Right atrium auricular region (tissue), 2 donors: ENCODE measurements around the gene RNU6-1. TPM values are rescaled to one million over a fixed set of nuclear protein-coding genes. Genes with fewer than 3 reads are reported as not detected.

Source experiments
- DNase-seq: peaks from one replicate; pipeline ENCODE4 v3.0.0-alpha.2; 2019; ENCODE audit warnings: low spot score
- H3K27ac ChIP-seq, 2 donors: fragments of 200-600 bp; sonication (generic); 1 replicate in 1 of 2; 2 replicates in 1 of 2; pipeline ENCODE4 v1.5.1; 2016 to 2019
- H3K27me3 ChIP-seq, 2 donors: fragments of 200-600 bp; sonication (generic); one replicate each; pipeline versions ENCODE4 v1.5.1 to v1.6.0; 2017 to 2019
- H3K36me3 ChIP-seq: fragments of 200-600 bp; sonication (generic); one replicate; pipeline ENCODE4 v1.5.1; 2016
- H3K4me1 ChIP-seq, 2 donors: fragments of 200-600 bp; sonication (generic); one replicate each; pipeline versions ENCODE4 v1.5.1 to v1.6.0; 2017 to 2019
- H3K4me3 ChIP-seq, 2 donors: fragments of 200-600 bp; sonication (generic); 1 replicate in 1 of 2; 2 replicates in 1 of 2; pipeline ENCODE4 v1.5.1; 2017 to 2019; ENCODE audit warnings: mild to moderate bottlenecking in 1 of 2, moderate library complexity in 1 of 2
- H3K9me3 ChIP-seq, 2 donors: fragments of 200-600 bp; sonication (generic); one replicate each; pipeline ENCODE4 v1.5.1; 2019
- total RNA-seq, 2 donors: library from RNA; depleted of rRNA; stranded (reverse); fragments of >200 nt; gene quantifications; one replicate each; pipeline ENCODE4 v1.1.0, GENCODE V29; 2016
- TF ChIP-seq, protein P1 (sequence below), 2 donors: fragments of 200-600 bp; sonication (generic); IDR thresholded peaks; one replicate each; pipeline ENCODE4 v1.5.1; 2019; ENCODE audit warnings: antibody characterized with exemption in 2 of 2

The RNU6-1 gene
- total RNA-seq, 2 donors from 2014 or later: not detected

DNA sequence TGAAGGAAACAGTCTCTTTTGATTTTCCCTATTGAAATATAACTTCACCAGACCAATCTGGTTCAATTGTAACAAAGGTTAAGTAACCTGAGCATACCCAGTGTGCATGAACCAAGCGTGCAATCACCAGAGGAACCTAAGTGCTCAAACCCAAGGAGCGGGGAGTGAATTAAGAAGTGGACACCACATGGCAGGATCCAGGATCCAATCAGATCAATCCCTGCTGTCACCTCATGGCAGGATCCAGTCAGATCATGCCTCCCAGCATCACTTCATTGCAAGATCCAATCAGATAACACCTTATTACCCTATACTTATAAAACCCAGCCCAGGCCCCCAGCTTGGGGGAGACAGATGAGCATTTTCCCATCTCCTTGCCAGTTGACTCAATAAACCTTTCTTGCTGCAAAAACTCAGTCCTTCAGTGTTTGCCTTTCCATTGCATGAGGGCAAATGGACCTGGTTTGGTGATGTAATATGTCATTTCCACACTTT is 38.9 kb upstream of the RNU6-1 start:
- TF ChIP-seq, protein P1, sequence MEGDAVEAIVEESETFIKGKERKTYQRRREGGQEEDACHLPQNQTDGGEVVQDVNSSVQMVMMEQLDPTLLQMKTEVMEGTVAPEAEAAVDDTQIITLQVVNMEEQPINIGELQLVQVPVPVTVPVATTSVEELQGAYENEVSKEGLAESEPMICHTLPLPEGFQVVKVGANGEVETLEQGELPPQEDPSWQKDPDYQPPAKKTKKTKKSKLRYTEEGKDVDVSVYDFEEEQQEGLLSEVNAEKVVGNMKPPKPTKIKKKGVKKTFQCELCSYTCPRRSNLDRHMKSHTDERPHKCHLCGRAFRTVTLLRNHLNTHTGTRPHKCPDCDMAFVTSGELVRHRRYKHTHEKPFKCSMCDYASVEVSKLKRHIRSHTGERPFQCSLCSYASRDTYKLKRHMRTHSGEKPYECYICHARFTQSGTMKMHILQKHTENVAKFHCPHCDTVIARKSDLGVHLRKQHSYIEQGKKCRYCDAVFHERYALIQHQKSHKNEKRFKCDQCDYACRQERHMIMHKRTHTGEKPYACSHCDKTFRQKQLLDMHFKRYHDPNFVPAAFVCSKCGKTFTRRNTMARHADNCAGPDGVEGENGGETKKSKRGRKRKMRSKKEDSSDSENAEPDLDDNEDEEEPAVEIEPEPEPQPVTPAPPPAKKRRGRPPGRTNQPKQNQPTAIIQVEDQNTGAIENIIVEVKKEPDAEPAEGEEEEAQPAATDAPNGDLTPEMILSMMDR (IDR thresholded peaks at IDR 0.05): no peak

DNA sequence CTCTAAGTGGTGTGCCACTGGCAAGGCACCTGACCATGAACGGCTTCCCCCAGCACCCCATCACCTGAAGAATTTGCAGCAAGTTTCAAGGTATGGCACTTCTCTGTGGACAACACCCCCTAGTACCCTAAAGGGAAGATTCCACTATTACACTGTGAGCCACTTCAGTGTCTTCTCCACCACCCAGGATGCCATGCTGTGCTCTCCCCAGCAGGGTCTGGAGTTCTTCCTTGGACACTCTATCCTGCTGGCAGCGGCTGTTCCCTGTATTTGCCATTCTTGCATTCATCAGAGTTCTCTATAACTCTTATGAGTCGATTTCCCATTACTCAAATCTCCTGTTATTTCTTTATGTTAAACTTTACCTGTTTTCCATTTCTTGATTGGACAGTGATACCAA is 33.9 kb upstream of the RNU6-1 start:
- no peak for DNase-seq
- H3K4me1 ChIP-seq: no peaks in the 10 kb centered on the region
- TF ChIP-seq, protein P1 (IDR thresholded peaks at IDR 0.05): no peak
- H3K27ac ChIP-seq: no peak overlapping the region
- H3K36me3 ChIP-seq: no peaks in the 10 kb centered on the region
- no peaks in the 10 kb centered on the region for H3K27me3 ChIP-seq
- H3K9me3 ChIP-seq: peaks cover 4 to 5% of the 10 kb centered on the region in 2 donors
- H3K4me3 ChIP-seq: no peak overlapping the region

More for the DNA sequence above, 38.9 kb upstream of the RNU6-1 start:
- no peak overlapping the region for H3K27ac ChIP-seq
- no peak overlapping the region for H3K4me3 ChIP-seq
- no peaks in the 10 kb centered on the region for H3K9me3 ChIP-seq
- H3K27me3 ChIP-seq: no peaks in the 10 kb centered on the region
- H3K36me3 ChIP-seq: no peaks in the 10 kb centered on the region
- peak; percentile 46 for DNase-seq
- H3K4me1 ChIP-seq: peaks cover 0 to 5% of the 10 kb centered on the region in 2 donors

DNA sequence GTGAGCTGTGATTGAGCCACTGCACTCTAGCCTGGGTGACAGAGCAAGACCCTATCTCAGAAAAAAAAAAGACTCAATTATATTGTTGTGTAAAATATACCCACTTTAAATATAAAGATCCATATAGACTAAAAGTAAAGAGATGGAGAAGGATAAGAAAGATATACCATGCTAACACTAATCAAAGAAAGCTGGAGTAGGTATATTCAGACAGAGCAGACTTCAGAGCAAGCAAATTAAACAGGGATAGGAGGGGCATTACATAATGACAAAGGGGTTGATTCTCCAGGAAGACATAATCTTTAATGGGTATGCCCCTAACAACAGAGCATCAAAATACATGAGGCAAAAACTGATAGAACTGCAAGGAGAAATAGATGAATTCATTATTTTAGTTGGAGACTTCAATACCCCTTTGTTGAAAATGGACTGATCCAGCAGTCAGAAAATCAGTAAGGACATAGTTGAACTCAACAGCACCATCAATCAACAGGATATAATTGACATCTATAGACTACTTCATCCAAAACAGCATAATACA is 31.1 kb upstream of the RNU6-1 start:
- Histone ChIP-seq H3K36me3 (no peaks in the 10 kb centered on the region), H3K27ac (no peak overlapping the region), H3K4me1 (no peaks in the 10 kb centered on the region), H3K4me3 (no peak overlapping the region), H3K9me3 (peaks cover 4 to 5% of the 10 kb centered on the region in 2 donors), H3K27me3 (no peaks in the 10 kb centered on the region)
- DNase-seq: no peak
- TF ChIP-seq, protein P1 (IDR thresholded peaks at IDR 0.05): no peak

DNA sequence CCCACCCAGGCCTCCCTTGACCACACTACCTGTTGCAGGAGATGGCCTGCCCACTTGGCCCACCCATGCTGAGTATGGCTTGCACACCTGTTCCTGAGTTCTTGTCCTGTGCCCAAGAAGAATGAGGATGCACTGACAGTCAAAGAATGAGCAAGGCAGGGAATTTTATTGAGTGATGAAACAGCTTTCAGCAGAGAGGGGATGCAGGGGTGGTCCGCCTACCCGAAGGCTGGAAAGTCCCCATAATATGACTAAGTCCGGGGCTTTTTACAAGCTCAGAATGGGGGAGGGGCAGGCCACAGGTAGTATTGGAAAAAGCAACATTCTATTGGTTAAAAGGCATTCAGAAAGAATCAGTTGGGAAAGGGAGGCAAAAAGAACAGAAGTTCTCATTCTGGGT is 29.9 kb upstream of the RNU6-1 start:
- Histone ChIP-seq H3K9me3 (peaks cover 4 to 5% of the 10 kb centered on the region in 2 donors), H3K4me3 (no peak overlapping the region), H3K4me1 (no peaks in the 10 kb centered on the region), H3K27ac (no peak overlapping the region), H3K27me3 (no peaks in the 10 kb centered on the region), H3K36me3 (no peaks in the 10 kb centered on the region)
- TF ChIP-seq, protein P1 (IDR thresholded peaks at IDR 0.05): no peak
- DNase-seq: no peak

DNA sequence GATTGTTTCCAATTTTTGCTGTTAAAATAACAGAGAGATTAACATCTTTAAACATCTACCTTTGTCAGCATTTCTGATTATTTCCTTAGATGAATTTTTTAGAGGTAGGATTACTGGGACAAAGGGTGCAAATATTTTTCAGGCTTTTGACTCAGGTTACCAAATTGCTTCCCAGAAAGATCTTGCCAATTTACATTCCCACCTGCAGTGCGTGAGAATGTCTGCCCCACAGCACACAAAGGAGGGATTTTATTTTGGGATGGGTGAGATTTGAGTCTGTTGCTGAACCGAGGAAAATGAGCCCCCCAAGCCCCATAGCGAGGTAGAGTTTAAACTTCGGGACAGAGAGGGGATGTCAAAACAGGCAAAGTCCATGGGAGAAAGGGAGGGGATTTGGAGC is 25.9 kb upstream of the RNU6-1 start:
- H3K27me3 ChIP-seq: no peaks in the 10 kb centered on the region
- TF ChIP-seq, protein P1 (IDR thresholded peaks at IDR 0.05): no peak
- DNase-seq: no peak
- no peaks in the 10 kb centered on the region for H3K36me3 ChIP-seq
- no peak overlapping the region for H3K4me3 ChIP-seq
- H3K4me1 ChIP-seq: peaks cover 0 to 12% of the 10 kb centered on the region in 2 donors
- H3K27ac ChIP-seq: no peak overlapping the region
- H3K9me3 ChIP-seq: peaks cover 4 to 5% of the 10 kb centered on the region in 2 donors

DNA sequence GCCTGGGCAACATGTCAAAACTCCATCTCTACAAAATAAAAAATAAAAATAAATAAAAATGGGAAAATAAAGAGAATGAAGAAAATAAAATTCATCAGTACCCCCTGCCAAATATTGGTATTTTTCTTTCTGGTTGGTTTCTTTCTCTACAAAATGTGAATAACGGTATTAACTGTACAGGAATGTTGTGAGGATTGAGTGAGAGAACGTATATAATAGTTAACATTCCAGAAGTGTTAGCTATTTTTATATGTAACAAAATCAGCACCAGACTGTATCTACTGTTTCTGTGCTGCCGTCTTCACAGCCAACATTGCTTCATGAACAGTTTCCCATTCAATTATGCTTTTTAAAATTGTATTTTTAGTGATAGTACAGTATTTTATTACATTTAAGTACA is 25.5 kb upstream of the RNU6-1 start:
- H3K36me3 ChIP-seq: no peaks in the 10 kb centered on the region
- H3K4me1 ChIP-seq: peaks cover 0 to 12% of the 10 kb centered on the region in 2 donors
- peaks cover 4 to 5% of the 10 kb centered on the region in 2 donors for H3K9me3 ChIP-seq
- H3K27me3 ChIP-seq: no peaks in the 10 kb centered on the region
- no peak for DNase-seq
- H3K27ac ChIP-seq: no peak overlapping the region
- no peak overlapping the region for H3K4me3 ChIP-seq
- TF ChIP-seq, protein P1 (IDR thresholded peaks at IDR 0.05): no peak
